Measurements from ENCODE around the gene CACNG8. TPM values are rescaled to one million over a fixed set of nuclear protein-coding genes. Genes with fewer than 3 reads are reported as not detected.

The CACNG8 gene
- total and polyA plus RNA-seq, 2 experiments from 2014 or later: 0.11 TPM; not detected in 1

DNA sequence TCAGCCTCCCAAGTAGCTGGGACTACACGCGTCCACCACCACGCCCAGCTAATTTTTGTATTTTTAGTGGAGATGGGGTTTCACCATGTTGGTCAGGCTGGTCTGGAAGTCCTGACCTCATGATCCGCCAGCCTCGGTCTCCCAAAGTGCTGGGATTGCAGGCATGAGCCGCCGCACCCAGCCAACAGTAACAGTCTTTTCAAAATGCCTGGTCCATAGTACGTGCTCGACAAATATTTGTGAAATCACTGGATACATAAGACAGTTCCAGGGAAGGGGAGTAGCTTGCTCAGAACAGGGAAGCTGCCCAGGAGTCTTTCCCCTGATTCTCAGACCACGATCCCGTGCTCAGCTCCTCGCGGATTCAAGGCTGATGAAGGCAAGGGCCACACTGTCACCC lies 59.2 kb downstream of the CACNG8 start:
- Histone ChIP-seq H3K79me2 (ENCODE audit: insufficient read depth) (no peaks in the 10 kb centered on the region), H3K36me3 (ENCODE audit: low read depth) (no peaks in the 10 kb centered on the region), H3K27ac (no peak overlapping the region), H4K20me1 (ENCODE audit: insufficient read depth) (no peaks in the 10 kb centered on the region), H3K4me3 (no peak overlapping the region), H2AFZ (no peak overlapping the region), H3K9me3 (ENCODE audit: low read depth) (no peaks in the 10 kb centered on the region), H3F3A (ENCODE audit: insufficient read depth) (peaks cover 15% of the 10 kb centered on the region; the same call in 1 of the 2 replicates), H3K9ac (no peak overlapping the region), H3K9me2 (ENCODE audit: insufficient read depth) (no peaks in the 10 kb centered on the region), H3K4me1 (ENCODE audit: insufficient read depth) (peaks cover 19% of the 10 kb centered on the region), H3K4me2 (ENCODE audit: unreplicated experiment) (no peak overlapping the region), H3K27me3 (replicated peaks; ENCODE audit: insufficient read depth) (no peaks in the 10 kb centered on the region)
- no peak for DNase-seq
- TF ChIP-seq EZH2phosphoT487 (IDR thresholded peaks at IDR 0.05; ENCODE audit: insufficient read depth, low read depth) (no peak), EZH2 (IDR thresholded peaks at IDR 0.05; ENCODE audit: insufficient read depth, poor library complexity, severe bottlenecking) (no peak)
- in situ Hi-C loops (cut with MboI): no loop called here
- WGBS, 2 experiments (ENCODE audit: low coverage in 1 of 2, low lambda C conversion rate in 2 of 2, missing lambda C conversion rate in 2 of 2): 86 to 89% methylated on average over 13 of the region's 13 CpGs

DNA sequence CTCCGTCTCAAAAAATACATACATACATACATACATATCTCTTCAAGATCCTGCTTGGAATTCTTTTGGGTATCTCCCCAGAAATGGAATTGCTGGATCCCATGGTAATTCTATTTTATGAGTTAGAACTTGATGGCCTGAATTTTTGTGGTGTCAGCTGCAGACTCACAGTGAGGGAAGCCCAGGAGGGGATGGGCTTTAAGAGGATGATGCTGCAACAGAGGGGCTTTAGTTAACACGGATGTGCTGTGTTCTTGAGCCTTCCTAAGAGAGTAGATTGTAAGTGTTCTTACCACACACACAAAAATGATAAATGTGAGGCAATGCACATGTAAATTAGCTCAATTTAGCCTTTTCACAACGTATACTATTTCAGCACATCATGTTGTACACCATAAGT lies 60.5 kb downstream of the CACNG8 start:
- H3K79me2 ChIP-seq (ENCODE audit: insufficient read depth): no peaks in the 10 kb centered on the region
- no peaks in the 10 kb centered on the region for H4K20me1 ChIP-seq (ENCODE audit: insufficient read depth)
- no peaks in the 10 kb centered on the region for H3K36me3 ChIP-seq (ENCODE audit: low read depth)
- WGBS, 2 experiments (ENCODE audit: low coverage in 1 of 2, low lambda C conversion rate in 2 of 2, missing lambda C conversion rate in 2 of 2): 49% methylated on average over 3 of the region's 3 CpGs
- in situ Hi-C loops (cut with MboI): no loop called here
- H3K9ac ChIP-seq: no peak overlapping the region
- DNase-seq: no peak
- H3K9me3 ChIP-seq (ENCODE audit: low read depth): no peaks in the 10 kb centered on the region
- no peak for TF ChIP-seq EZH2 (IDR thresholded peaks at IDR 0.05; ENCODE audit: insufficient read depth, poor library complexity, severe bottlenecking)
- no peak for TF ChIP-seq EZH2phosphoT487 (IDR thresholded peaks at IDR 0.05; ENCODE audit: insufficient read depth, low read depth)
- H2AFZ ChIP-seq: no peak overlapping the region
- H3K27ac ChIP-seq: no peak overlapping the region
- H3F3A ChIP-seq (ENCODE audit: insufficient read depth): peaks cover 15% of the 10 kb centered on the region; the same call in 1 of the 2 replicates
- H3K4me2 ChIP-seq (ENCODE audit: unreplicated experiment): no peak overlapping the region
- H3K9me2 ChIP-seq (ENCODE audit: insufficient read depth): no peaks in the 10 kb centered on the region
- no peak overlapping the region for H3K4me3 ChIP-seq
- no peaks in the 10 kb centered on the region for H3K27me3 ChIP-seq (replicated peaks; ENCODE audit: insufficient read depth)
- peaks cover 19% of the 10 kb centered on the region for H3K4me1 ChIP-seq (ENCODE audit: insufficient read depth)

DNA sequence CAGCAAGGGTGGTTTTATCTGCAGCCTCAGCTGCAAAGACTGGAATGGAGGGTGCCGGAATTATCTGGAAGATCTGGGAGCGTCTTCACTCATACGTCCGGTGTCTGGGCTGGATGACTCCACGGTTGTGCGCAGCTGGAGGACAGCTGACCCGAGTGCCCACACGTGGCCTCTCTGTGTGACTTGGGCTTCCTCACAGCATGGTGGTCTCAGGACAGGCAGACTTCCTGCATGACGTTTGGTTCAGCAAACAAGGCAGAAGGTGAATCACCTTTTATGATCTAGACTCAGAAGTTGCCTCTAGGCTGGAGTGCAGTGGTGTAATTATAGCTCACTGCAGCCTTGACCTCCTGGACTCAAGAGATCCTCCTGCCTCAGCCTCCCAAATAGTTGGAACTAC lies 61.9 kb downstream of the CACNG8 start:
- in situ Hi-C loops (cut with MboI): loop anchor here (5.0 kb wide), 1 partner anchor 217 kb away; no protein-coding TSS in a partner anchor
- no peak for DNase-seq
- TF ChIP-seq EZH2 (IDR thresholded peaks at IDR 0.05; ENCODE audit: insufficient read depth, poor library complexity, severe bottlenecking) (no peak), EZH2phosphoT487 (IDR thresholded peaks at IDR 0.05; ENCODE audit: insufficient read depth, low read depth) (no peak)

DNA sequence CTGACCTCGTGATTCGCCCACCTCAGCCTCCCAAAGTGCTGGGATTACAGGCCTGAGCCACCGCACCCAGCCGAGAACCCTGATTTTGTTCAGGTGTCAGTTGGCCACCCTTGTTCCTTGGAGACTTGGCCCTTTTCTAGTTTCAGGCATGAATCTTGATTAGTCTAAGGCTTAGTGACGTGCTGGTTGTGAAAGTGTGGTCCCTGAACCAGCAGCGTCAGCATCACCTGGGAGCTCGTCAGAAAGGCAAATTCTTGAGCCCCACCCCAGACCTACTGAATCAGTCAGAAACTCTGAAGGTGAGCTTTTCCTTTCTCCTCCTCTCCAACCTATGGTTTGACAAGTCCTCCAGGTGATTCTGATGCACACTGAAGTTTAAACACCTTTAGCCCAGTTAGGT lies 63.9 kb downstream of the CACNG8 start:
- no peaks in the 10 kb centered on the region for H3K9me3 ChIP-seq (ENCODE audit: low read depth)
- whole genome bisulfite sequencing, 2 experiments (ENCODE audit: low coverage in 1 of 2, low lambda C conversion rate in 2 of 2, missing lambda C conversion rate in 2 of 2): 58 to 64% methylated on average over 7 of the region's 7 CpGs
- DNase-seq: no peak
- no peak overlapping the region for H3K27ac ChIP-seq
- H3K9me2 ChIP-seq (ENCODE audit: insufficient read depth): no peaks in the 10 kb centered on the region
- H3K27me3 ChIP-seq (replicated peaks; ENCODE audit: insufficient read depth): no peaks in the 10 kb centered on the region
- H3K9ac ChIP-seq: no peak overlapping the region
- H2AFZ ChIP-seq: no peak overlapping the region
- no peak for TF ChIP-seq EZH2 (IDR thresholded peaks at IDR 0.05; ENCODE audit: insufficient read depth, poor library complexity, severe bottlenecking)
- no peak for TF ChIP-seq EZH2phosphoT487 (IDR thresholded peaks at IDR 0.05; ENCODE audit: insufficient read depth, low read depth)
- H3K4me1 ChIP-seq (ENCODE audit: insufficient read depth): no peaks in the 10 kb centered on the region
- in situ Hi-C loops (cut with MboI): loop anchor here (5.0 kb wide), 1 partner anchor 219 kb away; no protein-coding TSS in a partner anchor
- H3K4me3 ChIP-seq: no peak overlapping the region
- no peak overlapping the region for H3K4me2 ChIP-seq (ENCODE audit: unreplicated experiment)
- no peaks in the 10 kb centered on the region for H3K36me3 ChIP-seq (ENCODE audit: low read depth)
- no peaks in the 10 kb centered on the region for H4K20me1 ChIP-seq (ENCODE audit: insufficient read depth)
- H3F3A ChIP-seq (ENCODE audit: insufficient read depth): no peaks in the 10 kb centered on the region
- no peaks in the 10 kb centered on the region for H3K79me2 ChIP-seq (ENCODE audit: insufficient read depth)

More for the DNA sequence above, 61.9 kb downstream of the CACNG8 start:
- Histone ChIP-seq H3K4me2 (ENCODE audit: unreplicated experiment) (no peak overlapping the region), H3K79me2 (ENCODE audit: insufficient read depth) (no peaks in the 10 kb centered on the region), H2AFZ (no peak overlapping the region), H3F3A (ENCODE audit: insufficient read depth) (peaks cover 9% of the 10 kb centered on the region; the same call in 1 of the 2 replicates), H4K20me1 (ENCODE audit: insufficient read depth) (no peaks in the 10 kb centered on the region), H3K4me1 (ENCODE audit: insufficient read depth) (peaks cover 9% of the 10 kb centered on the region), H3K27me3 (replicated peaks; ENCODE audit: insufficient read depth) (no peaks in the 10 kb centered on the region), H3K9ac (no peak overlapping the region), H3K9me2 (ENCODE audit: insufficient read depth) (no peaks in the 10 kb centered on the region), H3K27ac (no peak overlapping the region), H3K9me3 (ENCODE audit: low read depth) (no peaks in the 10 kb centered on the region), H3K4me3 (no peak overlapping the region), H3K36me3 (ENCODE audit: low read depth) (no peaks in the 10 kb centered on the region)
- 79 to 85% methylated on average over 9 of the region's 9 CpGs for WGBS, 2 experiments (ENCODE audit: low coverage in 1 of 2, low lambda C conversion rate in 2 of 2, missing lambda C conversion rate in 2 of 2)

DNA sequence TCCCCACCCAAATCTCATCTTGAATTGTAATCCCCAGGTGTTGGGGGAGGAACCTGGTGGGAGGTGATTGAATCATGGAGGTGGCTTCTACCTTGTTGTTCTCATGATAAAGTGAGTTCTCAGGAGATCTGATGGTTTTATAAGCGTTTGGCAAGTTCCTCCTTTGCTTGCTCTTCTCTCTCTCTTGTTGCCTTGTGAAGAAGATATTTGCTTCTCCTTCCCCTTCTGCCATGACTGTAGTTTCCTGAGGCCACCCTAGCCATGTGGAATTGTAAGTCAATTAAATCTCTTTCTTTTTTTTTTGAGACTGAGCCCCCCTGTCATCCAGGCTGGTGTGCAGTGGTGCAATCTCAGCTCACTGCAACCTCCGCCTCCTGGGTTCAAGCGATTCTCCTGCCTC lies 66.6 kb downstream of the CACNG8 start:
- H3K79me2 ChIP-seq (ENCODE audit: insufficient read depth): no peaks in the 10 kb centered on the region
- 67 to 70% methylated on average over 3 of the region's 3 CpGs for WGBS, 2 experiments (ENCODE audit: low coverage in 1 of 2, low lambda C conversion rate in 2 of 2, missing lambda C conversion rate in 2 of 2)
- no peaks in the 10 kb centered on the region for H3K4me1 ChIP-seq (ENCODE audit: insufficient read depth)
- no peaks in the 10 kb centered on the region for H3K36me3 ChIP-seq (ENCODE audit: low read depth)
- no peak overlapping the region for H3K27ac ChIP-seq
- H3K9me3 ChIP-seq (ENCODE audit: low read depth): no peaks in the 10 kb centered on the region
- no peak overlapping the region for H2AFZ ChIP-seq
- no peak overlapping the region for H3K9ac ChIP-seq
- H4K20me1 ChIP-seq (ENCODE audit: insufficient read depth): no peaks in the 10 kb centered on the region
- H3K9me2 ChIP-seq (ENCODE audit: insufficient read depth): no peaks in the 10 kb centered on the region
- DNase-seq: no peak
- H3F3A ChIP-seq (ENCODE audit: insufficient read depth): no peaks in the 10 kb centered on the region
- no peak overlapping the region for H3K4me3 ChIP-seq
- H3K4me2 ChIP-seq (ENCODE audit: unreplicated experiment): no peak overlapping the region
- in situ Hi-C loops (cut with MboI): loop anchor here (5.0 kb wide), 1 partner anchor 222 kb away; no protein-coding TSS in a partner anchor
- TF ChIP-seq EZH2 (IDR thresholded peaks at IDR 0.05; ENCODE audit: insufficient read depth, poor library complexity, severe bottlenecking): no peak
- no peak for TF ChIP-seq EZH2phosphoT487 (IDR thresholded peaks at IDR 0.05; ENCODE audit: insufficient read depth, low read depth)
- no peaks in the 10 kb centered on the region for H3K27me3 ChIP-seq (replicated peaks; ENCODE audit: insufficient read depth)

Measured in GM23248 (cell line).